Measurements from ENCODE around the gene SETBP1.

SETBP1 gene

DNA sequence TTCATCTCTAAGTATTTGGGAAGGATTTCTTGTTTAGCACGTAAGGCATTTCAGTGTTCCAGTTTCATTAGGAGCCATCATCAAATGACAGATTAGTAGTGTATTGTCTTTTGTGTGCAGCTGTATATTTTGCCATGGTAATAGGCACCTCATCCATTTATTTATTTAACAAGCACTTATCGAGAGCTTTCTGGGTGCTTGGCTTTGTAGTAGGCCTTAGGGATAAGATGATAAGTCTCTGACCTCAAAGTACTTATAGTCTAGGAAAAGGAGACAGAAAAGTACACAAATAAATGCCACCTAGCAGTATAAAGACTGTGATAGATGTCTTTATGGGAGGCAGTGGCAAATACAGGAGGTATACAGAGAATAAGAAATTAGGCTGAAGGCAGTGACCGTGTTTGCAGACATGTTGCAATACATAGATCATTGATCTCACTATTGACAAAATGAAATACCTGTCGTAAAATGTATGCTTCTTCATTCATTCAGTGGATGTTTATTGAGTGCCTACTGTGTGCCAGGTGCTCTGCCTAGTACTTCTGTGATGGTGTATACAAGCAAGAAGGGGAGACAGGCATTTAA is 265.9 kb downstream of the SETBP1 start:
- peak; percentile 88 for DNase-seq

DNA sequence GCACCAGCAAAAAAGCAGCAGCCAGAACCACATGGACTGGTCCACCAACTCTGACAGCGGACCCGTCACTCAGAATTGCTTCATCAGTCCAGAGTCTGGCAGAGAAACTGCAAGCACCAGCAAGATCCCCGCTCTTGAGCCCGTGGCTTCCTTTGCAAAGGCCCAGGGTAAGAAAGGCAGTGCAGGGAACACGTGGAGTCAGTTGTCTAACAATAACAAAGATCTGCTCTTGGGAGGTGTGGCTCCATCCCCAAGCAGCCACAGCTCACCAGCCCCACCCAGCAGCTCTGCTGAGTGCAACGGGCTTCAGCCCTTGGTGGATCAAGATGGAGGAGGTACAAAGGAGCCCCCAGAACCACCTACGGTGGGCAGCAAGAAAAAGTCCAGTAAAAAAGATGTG is 269.3 kb downstream of the SETBP1 start:
- DNase-seq, result no peak

DNA sequence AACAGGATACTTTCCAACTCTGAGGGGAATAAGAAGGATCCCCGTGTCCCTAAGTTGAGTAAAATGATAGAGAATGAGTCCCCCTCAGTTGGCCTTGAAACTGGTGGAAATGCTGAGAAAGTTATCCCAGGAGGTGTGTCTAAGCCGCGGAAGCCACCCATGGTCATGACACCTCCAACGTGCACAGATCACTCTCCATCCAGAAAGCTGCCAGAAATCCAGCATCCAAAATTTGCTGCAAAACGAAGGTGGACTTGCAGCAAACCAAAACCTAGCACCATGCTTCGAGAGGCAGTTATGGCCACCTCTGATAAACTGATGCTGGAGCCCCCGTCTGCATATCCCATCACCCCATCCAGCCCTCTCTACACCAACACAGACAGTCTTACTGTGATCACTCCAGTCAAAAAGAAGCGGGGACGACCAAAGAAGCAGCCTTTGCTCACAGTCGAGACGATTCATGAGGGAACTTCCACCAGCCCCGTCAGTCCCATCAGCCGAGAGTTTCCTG is 270.1 kb downstream of the SETBP1 start:
- DNase-seq, result no peak

DNA sequence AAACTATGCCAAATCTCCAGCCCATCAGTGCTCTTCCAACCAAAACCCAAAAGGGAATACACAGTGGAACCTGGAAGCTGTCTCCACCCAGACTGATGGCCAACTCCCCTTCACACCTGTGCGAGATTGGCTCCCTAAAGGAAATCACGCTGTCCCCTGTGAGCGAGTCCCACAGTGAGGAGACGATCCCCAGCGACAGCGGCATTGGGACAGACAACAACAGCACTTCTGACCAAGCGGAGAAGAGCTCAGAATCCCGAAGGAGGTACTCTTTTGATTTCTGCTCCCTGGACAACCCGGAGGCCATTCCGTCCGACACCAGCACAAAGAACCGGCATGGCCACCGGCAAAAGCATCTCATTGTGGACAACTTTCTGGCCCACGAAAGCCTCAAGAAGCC is 271.1 kb downstream of the SETBP1 start:
- DNase-seq, result no peak

DNA sequence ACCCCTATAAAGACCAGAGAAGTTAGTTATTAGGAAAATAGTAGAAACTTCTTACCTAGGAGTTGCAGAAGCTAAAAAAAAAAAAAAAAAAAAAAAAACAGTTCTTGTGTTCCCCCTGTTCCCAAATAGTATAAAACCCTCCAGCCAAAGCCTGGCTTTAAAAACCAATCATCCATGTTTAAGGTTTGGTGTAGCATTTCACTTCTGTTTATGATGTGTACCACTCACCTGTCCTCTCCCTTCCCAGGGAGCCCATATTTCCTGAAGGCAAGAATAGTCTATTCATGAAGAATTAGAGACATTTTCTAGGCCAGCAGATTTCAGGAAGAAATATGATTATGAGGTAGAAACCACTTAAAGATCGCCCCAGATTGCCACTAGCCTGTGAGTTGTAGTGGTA is 273.6 kb downstream of the SETBP1 start:
- peak; percentile 37 for DNase-seq

DNA sequence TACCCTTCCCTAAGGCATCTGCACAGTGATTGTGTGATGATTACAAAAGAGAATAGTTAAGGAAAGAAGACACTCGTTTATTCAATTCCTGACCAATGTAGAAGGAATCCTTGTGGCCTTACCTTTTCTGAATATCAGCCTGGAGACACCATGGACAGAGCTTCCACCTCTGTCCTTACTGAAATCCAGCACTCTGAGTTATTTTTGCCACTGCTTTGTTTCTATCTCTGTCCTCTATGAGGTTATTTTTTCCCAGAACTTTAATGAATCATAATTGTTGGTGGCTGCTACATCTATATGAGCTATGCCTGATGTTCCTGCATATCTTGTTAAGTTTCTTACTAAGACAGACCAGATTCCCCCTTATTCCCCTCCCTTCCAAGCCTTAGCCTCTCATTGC is 275.1 kb downstream of the SETBP1 start:
- no peak for DNase-seq

DNA sequence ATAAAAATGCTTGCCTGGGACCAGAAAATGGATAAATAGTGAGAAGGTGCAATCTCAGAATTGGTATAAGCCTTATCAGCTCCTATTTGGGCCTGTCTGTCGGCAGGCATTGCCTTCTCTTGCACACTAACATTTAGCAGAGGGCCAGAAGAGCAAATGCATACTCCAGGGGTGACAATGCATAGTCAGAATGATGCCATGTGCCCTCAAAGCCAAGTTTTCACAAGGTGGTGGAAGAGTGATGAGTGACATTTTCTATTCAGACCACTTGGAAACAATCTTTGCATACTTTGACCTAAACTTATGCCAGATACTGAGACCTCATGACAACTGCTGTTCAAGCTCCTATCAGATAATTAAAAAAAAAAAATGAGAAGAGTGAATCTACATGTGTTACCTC is 276.3 kb downstream of the SETBP1 start:
- no peak for DNase-seq

DNA sequence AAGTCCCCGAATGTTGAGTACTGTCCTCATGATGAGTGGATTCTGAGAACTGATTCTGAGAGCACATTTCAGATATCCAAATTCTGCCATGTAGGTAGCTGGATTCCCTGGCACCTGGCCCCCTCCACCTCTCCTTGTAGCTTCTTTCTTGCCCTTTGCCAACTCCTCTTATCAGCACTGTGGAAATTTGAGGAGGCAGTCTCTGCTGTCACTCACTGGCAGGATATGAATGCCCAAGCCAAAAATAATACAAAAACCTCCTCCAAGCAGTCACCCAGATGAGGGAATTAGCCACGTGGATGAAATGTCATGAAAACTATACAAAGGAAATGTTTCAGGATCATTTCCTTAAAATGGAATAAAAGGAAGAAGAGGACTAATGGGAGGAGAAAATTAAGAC is 276.8 kb downstream of the SETBP1 start:
- no peak for DNase-seq

DNA sequence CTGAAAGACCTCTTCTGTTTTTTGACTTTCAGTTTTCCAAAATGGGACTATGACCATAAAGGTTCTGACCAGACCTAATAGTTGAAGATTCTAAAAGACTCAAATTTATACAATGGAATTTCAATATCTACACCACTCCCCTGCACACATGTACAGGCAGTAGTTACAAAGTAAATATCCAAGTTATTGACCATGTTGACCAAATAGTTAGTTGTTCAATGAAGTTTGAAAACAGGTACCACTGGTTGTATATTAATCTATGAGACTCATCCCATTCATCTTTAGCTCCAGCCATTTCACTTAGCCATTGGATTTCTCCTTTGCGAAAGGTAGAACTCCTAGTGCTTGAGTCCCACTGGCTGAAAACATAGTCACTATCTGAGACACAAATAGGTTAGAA is 277.4 kb downstream of the SETBP1 start:
- no peak for DNase-seq

DNA sequence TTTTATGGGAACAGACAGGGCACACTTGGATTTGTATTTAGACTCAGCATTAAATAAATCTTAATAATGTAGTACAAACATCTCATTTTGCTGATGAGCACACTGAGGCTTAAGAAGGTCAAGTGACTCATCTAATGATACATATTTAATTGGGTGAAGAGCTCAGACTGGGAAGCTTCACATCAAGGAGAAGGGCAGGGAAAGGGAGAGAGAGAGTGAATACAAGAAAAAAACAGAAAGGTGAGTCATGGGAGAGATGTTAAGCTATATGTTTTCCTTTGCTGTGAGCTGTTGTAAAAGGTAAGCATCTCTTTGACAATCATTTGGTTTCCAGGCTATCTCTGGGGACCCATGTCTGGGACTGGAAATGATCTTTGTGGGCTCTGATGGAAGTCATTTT is 277.8 kb downstream of the SETBP1 start:
- no peak for DNase-seq

DNA sequence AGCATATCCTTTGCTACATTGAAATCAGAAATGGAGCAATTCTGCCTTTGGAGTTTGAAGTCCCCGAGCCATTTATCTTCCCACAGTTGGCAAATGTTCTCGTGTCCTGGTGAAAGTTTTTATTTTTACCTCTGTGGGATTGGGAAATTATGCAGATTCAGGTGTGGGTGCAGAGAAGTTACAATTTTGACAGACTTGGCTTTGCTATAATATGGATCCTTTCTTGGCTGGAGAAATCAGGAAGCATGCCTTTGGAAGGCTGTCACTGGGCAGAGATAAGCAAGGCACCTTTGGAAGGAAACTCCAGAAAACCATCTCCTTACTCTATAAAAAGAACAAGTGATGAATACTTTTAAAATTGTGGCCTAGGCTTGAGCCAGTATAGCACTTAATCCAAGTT is 278.3 kb downstream of the SETBP1 start:
- DNase-seq, result no peak

DNA sequence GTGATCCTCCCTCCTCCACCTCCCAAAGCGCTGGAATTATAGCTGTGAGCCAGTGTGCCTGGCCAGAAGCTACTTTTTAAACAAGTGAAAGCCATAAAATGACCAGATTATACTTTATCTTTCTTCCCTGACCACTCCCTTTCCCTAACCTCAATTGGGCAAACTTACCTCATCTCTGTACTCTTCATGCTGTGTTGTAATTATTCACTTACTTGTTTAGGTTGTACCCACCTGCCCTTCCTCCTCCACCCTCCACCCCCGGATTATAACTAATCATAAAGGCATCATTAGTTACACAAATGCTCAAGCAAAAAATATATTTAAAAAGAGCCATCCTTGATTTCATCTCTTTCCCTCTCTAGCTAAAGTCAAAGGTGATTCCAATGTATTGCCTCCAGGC is 279.9 kb downstream of the SETBP1 start:
- DNase-seq, result no peak

DNA sequence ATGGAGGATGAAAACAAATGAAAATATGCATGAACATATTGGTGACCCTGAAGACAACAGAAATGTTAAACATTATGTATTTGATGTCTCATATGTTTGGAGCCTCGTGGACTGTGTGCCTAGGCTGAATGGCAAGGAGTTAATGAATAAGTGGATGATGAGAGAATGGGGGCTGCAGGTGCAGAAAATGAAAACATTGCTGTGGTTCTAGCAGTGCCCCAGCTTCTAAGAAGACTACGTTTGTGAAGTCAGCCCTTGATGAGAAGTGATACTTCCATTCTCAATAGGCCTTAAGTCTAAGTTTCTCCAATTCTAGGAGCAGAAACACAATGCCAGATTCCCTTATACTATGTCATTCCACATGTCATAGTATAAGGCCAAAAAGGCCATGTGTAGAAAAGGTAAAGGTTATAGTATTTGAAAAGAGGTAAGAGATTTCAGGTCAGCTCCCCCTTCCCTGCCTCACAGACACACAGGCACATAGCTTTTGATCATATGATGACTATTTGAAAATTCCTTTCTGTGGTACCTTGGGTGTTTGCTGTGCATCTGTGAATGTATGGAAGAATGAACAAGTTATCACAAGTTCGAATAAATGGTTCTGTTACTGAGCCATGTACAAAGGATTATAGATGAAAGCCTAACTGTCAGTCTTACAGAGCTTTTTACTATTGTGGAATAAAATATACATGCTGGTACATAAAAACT is 280.8 kb downstream of the SETBP1 start:
- no peak for DNase-seq

DNA sequence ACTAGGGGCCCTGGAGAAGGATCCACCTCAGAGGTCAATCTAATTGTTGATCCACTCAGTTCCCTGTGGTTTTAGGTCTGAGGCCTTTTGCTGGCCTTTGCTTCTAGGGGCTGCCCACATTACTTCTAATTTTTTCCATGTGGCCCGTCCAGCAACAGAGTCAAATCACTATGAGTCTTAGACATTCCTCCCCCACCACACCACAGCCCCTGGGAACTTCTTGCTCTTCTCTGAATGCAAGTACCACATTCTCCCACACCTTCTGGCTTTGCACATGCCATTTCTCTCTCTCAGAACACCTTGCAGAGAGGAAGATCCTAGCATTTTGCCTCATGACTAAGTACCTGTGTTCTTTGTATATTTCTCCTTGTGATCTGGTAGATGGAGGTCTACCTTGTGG is 286.9 kb downstream of the SETBP1 start:
- no peak for DNase-seq

DNA sequence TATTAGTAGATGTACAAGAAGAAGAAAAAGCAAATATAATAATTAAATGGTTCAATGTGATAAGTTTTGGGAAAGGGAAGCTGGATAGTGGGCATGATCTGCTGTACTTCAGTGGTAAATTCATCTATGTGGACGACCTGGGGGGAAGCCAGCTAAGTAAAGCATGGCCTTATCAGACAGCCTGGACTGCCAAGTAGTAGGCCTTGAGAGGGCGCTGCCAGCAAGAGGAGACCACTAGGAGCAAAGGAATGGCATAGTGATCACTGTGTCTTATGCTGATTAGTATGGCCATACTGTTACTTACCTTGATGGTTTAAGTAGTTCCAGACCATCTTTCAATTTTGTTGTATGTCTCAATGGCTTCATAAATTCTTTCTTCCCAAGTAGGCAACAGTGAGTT is 287.6 kb downstream of the SETBP1 start:
- DNase-seq, result no peak

DNA sequence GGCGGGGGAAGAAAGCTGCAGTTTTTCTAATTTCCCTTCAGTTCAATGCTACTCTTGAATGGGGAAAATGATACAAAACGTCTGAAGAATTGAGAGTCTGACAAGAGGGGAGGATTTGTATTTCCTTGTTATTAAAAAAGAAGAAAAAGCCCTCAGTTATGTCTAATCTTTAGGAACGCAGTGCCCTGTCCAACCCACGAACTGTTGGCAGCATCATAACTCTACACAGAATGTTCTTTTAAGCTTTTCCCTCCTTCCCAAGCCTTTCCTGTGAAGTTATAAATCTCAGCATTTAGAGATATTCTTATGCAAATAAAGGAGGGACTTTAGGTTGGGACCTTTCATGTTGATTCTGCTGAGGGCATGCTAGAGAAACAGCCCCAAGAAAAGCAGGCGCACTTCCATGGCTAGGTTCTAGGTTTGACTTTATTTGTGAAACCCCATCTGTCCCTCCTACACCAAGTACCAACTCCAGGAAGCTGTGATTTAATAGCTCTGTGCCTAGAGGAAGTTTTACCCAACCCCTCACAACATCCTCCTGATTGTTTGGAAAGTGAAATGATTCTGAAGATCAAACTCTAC is 288.6 kb downstream of the SETBP1 start:
- DNase-seq, result no peak

DNA sequence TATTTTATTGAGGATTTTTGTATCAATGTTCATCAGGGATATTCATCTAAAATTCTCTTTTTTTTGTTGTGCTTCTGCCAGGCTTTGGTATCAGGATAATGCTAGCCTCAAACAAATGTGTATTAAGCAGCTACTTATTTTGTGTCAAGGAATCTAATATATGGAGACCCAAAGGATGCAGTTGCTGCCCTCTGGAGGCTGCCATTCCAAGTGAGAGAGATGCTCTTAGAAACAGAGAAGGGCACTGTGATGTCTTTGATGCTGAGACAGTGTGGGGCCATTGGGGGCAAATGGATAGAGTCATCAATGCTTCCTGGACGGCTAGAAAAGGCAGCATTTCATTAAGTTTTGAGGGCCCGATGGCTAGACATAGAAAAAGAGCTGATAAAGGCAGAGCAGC is 292.6 kb downstream of the SETBP1 start:
- DNase-seq, result no peak

DNA sequence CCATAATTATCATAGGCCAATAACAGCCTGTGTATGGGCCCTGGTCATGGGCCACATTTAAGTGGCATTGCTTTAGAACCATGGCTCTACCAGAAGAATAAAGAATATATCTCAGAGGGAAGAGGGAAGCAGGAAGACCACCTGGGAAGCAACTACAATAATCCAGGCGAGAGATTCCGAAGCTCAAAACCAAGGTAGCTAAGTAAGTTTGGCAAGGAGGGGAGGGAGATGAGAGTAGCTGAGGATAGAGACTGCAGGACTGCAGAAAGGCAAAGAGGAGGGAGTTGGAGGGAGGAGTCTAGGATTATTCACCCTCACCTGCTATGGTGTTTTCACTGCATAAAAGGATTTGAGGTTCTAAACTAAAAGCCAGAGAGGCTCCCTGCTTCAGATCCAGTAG is 293.5 kb downstream of the SETBP1 start:
- DNase-seq, result no peak

DNA sequence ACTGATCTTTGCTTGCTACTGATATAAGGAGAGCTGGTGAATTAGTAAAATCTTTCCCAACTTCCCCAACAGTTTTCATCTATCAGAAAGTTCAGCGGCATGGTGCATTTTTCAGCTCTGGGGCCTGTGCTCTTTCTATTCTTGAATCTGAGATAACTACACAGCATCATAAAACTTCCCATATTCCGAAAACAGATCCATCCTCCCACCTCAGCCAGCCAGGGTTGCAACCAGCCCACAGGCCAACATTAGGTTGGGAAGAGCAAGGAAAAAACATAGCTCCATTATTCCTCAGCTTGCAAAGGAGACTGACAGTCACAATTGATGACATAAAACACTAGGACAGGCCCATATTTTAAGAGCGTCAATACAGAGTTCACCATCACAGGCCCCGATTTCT is 297.2 kb downstream of the SETBP1 start:
- no peak for DNase-seq

DNA sequence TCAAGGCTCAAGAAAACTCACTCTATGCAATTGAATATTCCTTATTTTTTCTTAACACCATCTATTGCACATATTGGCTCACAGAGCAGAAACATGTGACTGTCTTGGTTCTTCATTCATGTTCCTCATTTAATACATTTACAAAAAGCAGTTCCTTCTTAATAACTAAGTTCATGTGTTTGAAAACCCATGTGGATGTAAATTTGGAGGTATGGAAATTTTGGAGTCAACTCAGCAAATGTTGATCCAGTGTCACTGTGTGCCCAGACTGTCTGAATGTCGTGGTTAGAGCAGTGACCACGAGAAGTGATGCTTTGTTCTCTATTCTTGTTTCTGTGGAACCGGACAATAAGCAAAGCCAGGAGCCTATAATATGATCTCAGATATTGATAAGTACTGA is 299.1 kb downstream of the SETBP1 start:
- DNase-seq, result no peak

DNA sequence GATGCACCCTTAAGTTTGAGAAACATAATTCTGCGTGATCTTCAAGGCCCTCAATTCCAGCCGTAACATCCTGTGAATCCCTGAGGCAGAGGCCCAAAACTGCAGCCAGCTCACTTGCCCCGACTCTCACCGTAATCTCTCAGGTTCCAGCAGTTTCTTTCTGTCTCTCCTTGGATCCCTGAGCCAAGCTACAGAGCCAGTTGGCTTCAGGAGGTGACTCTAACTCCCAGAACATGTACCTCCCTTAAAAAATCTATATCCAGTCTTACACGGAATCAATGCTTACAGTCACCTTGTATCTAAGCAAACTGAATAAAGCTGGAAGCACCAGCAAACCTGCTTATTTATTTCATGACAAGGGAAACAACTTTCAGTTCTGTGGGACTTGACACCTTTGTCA is 300.4 kb downstream of the SETBP1 start:
- DNase-seq, result no peak

DNA sequence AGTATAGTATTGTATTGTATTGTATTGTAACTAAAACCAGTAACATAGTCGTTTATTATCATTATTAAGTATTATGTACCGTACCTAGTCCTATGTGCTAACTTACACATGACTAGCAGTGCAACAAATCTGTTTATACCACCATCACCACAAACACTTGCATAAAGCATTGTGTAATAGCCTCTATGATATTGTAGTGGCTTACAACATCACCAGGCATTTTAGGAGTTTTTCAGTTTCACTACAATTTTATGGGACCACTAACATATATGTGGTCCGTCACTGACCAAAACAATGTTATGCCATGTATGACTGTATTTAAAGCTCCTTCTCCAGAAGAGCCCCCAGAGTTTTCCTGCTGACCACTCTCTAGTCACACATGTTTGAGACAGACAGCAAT is 306.2 kb downstream of the SETBP1 start:
- no peak for DNase-seq

DNA sequence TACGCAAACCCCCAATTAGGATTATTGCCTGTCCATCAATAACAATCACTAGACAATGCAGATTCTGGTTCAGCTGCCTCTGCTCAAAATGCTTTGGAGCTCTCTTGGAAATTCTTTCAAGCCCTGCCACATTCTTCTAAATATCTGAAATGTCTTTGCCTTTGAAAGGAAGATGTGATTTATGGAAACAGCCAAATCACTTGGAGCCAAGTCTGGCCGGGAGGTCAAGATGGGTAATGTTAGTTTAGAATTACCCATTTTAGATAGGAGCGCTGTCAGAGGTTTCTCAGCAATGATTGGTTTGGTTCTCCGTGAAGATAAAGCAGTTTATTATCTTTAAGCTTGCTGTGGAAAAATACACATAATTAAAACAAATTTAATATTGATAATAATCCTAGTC is 306.7 kb downstream of the SETBP1 start:
- no peak for DNase-seq

DNA sequence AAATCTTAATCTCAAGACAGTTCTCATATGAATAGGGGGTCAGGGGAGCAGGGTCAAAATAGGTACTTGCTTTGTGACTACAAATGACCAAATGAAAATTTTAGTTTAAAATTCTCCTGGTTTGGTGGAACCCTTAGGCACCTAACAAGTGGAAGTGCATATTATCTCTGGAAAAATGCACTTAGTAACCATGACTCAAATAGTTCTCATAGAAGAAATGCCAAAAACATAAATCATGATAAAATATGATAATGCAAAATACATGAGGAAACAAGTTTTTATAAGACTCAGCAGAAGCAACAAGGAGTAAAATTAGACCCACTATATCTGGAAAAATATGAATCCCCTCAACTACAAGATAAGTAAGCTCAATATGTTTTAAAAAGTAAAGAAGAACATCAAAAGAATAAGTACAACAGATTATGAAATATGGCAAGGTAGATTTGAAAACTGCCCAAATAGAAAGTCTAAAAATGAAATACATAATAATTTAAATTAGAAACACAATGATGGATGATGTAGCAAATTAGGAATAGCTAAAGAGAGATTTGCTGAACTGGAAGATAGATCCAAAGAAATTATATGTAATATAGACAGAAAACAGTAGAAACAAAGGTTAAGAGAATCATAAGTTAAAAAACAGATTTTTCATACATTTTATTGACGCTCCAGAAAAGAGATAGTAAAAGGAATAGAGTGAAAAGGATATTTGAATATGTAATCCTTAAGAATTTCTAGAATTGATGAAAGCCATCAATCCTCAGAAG is 308.3 kb downstream of the SETBP1 start:
- no peak for DNase-seq

All from NCI-H345 (cell line).